Naive B cell (primary cell): ENCODE data around the gene ADO. TPM values are rescaled to one million over a fixed set of nuclear protein-coding genes. Genes with fewer than 3 reads are reported as not detected.
"Not testable (repeated sequence)": the region's sequence is repeated elsewhere in the genome, so short reads cannot be mapped to it uniquely, and the experiment has no call there.

Experiments used
- ATAC-seq, 2 donors: fragments of 150-1000 bp; cut with Tn5 transposase; 2 replicates each; pipeline ENCODE4 v1.10.0; 2021; ENCODE audit warnings: low read depth in 2 of 2, mild to moderate bottlenecking in 2 of 2, moderate library complexity in 2 of 2
- DNase-seq: peaks from one replicate; pipeline ENCODE4 v3.0.0; 2022
- H3K27ac Mint-ChIP-seq, 6 donors: one replicate each; pipeline ENCODE4 v1.8.0; 2020 to 2022; ENCODE audit warnings: mild to moderate bottlenecking in 6 of 6, mixed read lengths in 6 of 6, moderate library complexity in 5 of 6, inconsistent platforms in 2 of 6
- H3K27me3 Mint-ChIP-seq, 3 donors: one replicate each; pipeline ENCODE4 v1.8.0; 2021 to 2022; ENCODE audit warnings: mixed read lengths in 3 of 3, mild to moderate bottlenecking in 1 of 3
- H3K36me3 Mint-ChIP-seq, 2 donors: one replicate each; pipeline ENCODE4 v1.8.0; 2020 to 2022; ENCODE audit warnings: mixed read lengths in 2 of 2, inconsistent platforms in 1 of 2, mild to moderate bottlenecking in 1 of 2
- H3K4me1 Mint-ChIP-seq, 3 donors: one replicate each; pipeline ENCODE4 v1.8.0; 2020 to 2022; ENCODE audit warnings: mixed read lengths in 3 of 3, inconsistent platforms in 1 of 3, mild to moderate bottlenecking in 1 of 3, moderate library complexity in 1 of 3
- H3K4me3 Mint-ChIP-seq, 8 donors: one replicate each; pipeline ENCODE4 v1.8.0; 2020 to 2022; ENCODE audit warnings: mild to moderate bottlenecking in 8 of 8, mixed read lengths in 8 of 8, moderate library complexity in 8 of 8, inconsistent platforms in 2 of 8
- H3K9me3 Mint-ChIP-seq, 7 donors: one replicate each; pipeline ENCODE4 v1.8.0; 2020 to 2022; ENCODE audit warnings: mixed read lengths in 7 of 7, mild to moderate bottlenecking in 5 of 7, inconsistent platforms in 2 of 7, moderate library complexity in 1 of 7
- polyA plus RNA-seq, 6 donors: library from polyadenylated mRNA; unstranded; fragments of 300-500 nt; fragmentation: Illumina TruSeq; gene quantifications; one replicate each; pipeline ENCODE4 v1.2.3, GENCODE V29; 2021; ENCODE audit warnings: low read depth in 6 of 6

Gene ADO
- polyA plus RNA-seq, 6 donors from 2014 or later: 1.4 to 4.9 (median 3.8) TPM

DNA sequence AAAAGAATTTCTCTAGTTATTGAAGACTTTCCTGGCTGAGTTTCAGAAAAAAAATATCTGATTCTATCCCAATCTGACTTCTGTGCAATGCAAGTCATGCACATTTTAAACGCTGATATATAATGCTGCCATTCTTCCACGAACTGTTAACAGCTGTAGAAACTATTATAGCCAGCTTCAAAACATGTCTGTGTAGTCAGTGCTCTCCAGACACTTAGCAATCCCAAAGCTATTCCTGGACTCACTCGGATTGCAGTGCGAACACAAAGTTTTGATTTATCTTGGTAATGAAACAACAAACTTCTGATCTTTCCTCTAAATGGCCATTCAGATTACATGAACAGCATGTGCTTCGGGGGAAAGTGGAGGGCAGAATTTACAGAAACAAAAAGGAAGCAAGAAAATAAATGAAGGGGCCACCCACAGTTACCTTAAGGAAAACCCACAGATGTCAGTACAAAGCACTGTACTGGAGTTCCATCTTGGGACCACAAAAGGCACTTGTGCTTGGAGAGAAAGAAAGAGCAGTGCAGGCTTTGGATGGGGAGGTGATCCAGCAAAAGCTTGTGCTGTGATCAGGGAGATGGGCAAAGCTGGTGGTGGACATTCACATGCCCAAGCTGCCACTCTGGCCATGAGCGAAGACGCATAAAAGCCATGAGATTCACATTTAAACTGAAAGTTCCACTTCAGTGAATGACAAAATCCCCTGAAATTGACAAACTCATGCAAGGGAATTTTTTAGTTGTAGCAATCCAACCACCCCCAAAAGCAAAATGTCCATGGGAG is 32.1 kb upstream of the ADO start:
- H3K27me3 Mint-ChIP-seq: peaks cover 6 to 17% (median 6%) of the 10 kb centered on the region in 3 donors
- ATAC-seq: no peak
- no peak overlapping the region for H3K4me3 Mint-ChIP-seq
- no peaks in the 10 kb centered on the region for H3K36me3 Mint-ChIP-seq
- H3K9me3 Mint-ChIP-seq: peaks cover 0 to 3% (median 0%) of the 10 kb centered on the region in 7 donors
- peaks cover 9 to 26% (median 16%) of the 10 kb centered on the region in 3 donors for H3K4me1 Mint-ChIP-seq
- no peak overlapping the region for H3K27ac Mint-ChIP-seq
- DNase-seq: no peak

DNA sequence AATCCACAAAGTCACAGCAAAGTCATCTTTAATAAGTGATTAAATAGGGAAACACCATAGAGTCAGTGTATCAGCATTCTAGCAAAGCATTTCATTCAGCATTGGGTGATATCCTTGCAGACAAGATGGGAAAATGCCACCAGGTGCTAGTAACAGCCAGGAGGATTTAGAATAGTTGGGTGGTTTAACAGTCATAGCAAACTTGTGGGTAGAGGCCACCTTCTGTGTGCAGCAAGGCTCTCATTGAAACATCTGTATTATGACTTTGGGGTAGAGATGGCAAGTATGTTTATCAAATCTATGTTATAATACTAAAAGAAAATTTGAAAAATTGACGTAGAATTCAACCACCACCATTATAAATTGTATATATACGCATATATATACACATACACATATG is 26.4 kb upstream of the ADO start:
- H3K27ac Mint-ChIP-seq: peak overlapping the region in 1 of 6 donors; percentile 87
- peaks cover 0 to 3% (median 0%) of the 10 kb centered on the region in 7 donors for H3K9me3 Mint-ChIP-seq
- ATAC-seq (no peak), DNase-seq (no peak)
- peak overlapping the region in 1 of 8 donors; percentile 74 for H3K4me3 Mint-ChIP-seq
- no peaks in the 10 kb centered on the region for H3K36me3 Mint-ChIP-seq
- peaks cover 30 to 48% (median 44%) of the 10 kb centered on the region in 3 donors for H3K4me1 Mint-ChIP-seq
- peaks cover 0 to 4% (median 0%) of the 10 kb centered on the region in 3 donors for H3K27me3 Mint-ChIP-seq

- Mint-ChIP-seq H3K27ac (peak overlapping the region in 5 of 6 donors; percentile 26 to 92 (median 85)), H3K36me3 (peaks cover 0 to 6% of the 10 kb centered on the region in 2 donors), H3K4me1 (peaks cover 30 to 46% (median 41%) of the 10 kb centered on the region in 3 donors), H3K27me3 (no peaks in the 10 kb centered on the region), H3K4me3 (peak overlapping the region in 7 of 8 donors; percentile 6 to 80 (median 76)), H3K9me3 (peaks cover 0 to 10% (median 4%) of the 10 kb centered on the region in 7 donors)
- ATAC-seq (peak; percentile 99), DNase-seq (peak; percentile 85)
Observed at GRCh38 chr10:62779487-62780248, 24.9 kb upstream of the ADO start.

DNA sequence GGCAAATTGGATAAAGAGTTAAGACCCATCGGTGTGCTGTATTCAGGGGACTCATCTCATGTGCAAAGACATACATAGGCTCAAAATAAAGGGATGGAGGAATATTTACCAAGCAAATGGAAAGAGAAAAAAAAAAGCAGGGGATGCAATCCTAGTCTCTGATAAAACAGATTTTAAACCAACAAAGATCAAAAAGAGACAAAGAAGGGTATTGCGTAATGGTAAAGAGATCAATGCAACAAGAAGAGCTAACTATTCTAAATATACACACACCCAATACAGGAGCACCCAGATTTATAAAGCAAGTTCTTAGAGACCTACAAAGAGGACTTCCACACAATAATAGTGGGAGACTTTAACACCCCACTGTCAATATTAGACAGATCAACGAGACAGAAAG is 20.0 kb upstream of the ADO start:
- not testable (repeated sequence) for H3K27me3 Mint-ChIP-seq, H3K4me3 Mint-ChIP-seq, ATAC-seq, DNase-seq
- Mint-ChIP-seq H3K4me1 (peaks cover 16 to 22% (median 19%) of the 10 kb centered on the region in 3 donors), H3K27ac (peak overlapping the region in 1 of 6 donors; percentile 29), H3K9me3 (peaks cover 4 to 21% (median 17%) of the 10 kb centered on the region in 7 donors), H3K36me3 (peaks cover 6 to 15% of the 10 kb centered on the region in 2 donors)

DNA sequence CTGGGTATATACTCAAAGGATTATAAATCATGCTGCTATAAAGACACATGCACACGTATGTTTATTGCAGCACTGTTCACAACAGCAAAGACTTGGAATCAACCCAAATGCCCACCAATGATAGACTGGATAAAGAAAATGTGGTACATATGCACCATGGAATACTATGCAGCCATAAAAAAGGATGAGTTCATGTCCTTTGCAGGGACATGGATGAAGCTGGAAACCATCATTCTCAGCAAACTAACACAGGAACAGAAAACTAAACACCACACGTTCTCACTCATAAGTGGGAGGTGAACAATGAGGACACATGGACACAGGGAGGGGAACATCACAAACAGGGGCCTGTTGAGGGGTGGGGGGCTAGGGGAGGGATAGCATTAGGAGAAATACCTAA is 16.2 kb upstream of the ADO start:
- Mint-ChIP-seq H3K27me3 (peaks cover 0 to 11% (median 5%) of the 10 kb centered on the region in 3 donors), H3K9me3 (peaks cover 4 to 21% (median 17%) of the 10 kb centered on the region in 7 donors), H3K4me1 (peaks cover 4 to 13% (median 8%) of the 10 kb centered on the region in 3 donors), H3K36me3 (peaks cover 6 to 15% of the 10 kb centered on the region in 2 donors)
- not testable (repeated sequence) for H3K4me3 Mint-ChIP-seq, ATAC-seq, H3K27ac Mint-ChIP-seq, DNase-seq

GRCh38 chr10:62788861-62789467 is 15.6 kb upstream of the ADO start:
- Mint-ChIP-seq H3K27me3 (peaks cover 0 to 11% (median 5%) of the 10 kb centered on the region in 3 donors), H3K4me3 (no peak overlapping the region), H3K36me3 (peaks cover 6 to 15% of the 10 kb centered on the region in 2 donors)

GRCh38 chr10:62790019-62790555 is 14.4 kb upstream of the ADO start:
- Mint-ChIP-seq H3K27me3 (peaks cover 5 to 16% (median 6%) of the 10 kb centered on the region in 3 donors), H3K27ac (peak overlapping the region in 1 of 6 donors; percentile 57), H3K9me3 (peaks cover 2 to 11% (median 6%) of the 10 kb centered on the region in 7 donors), H3K4me1 (peaks cover 4 to 13% (median 8%) of the 10 kb centered on the region in 3 donors), H3K36me3 (peaks cover 4 to 5% of the 10 kb centered on the region in 2 donors), H3K4me3 (no peak overlapping the region)
- ATAC-seq (no peak), DNase-seq (no peak)

More at GRCh38 chr10:62788861-62789467, 15.6 kb upstream of the ADO start:
- Mint-ChIP-seq H3K4me1 (peaks cover 4 to 13% (median 8%) of the 10 kb centered on the region in 3 donors), H3K27ac (no peak overlapping the region), H3K9me3 (peaks cover 4 to 21% (median 14%) of the 10 kb centered on the region in 7 donors)
- DNase-seq (no peak), ATAC-seq (no peak)

- Mint-ChIP-seq H3K36me3 (no peaks in the 10 kb centered on the region), H3K4me3 (no peak overlapping the region), H3K4me1 (peaks cover 4 to 13% (median 8%) of the 10 kb centered on the region in 3 donors), H3K27ac (peak overlapping the region in 1 of 6 donors; percentile 57), H3K27me3 (peaks cover 5 to 20% (median 6%) of the 10 kb centered on the region in 3 donors), H3K9me3 (peaks cover 0 to 8% (median 3%) of the 10 kb centered on the region in 7 donors)
- no peak for DNase-seq
- no peak for ATAC-seq
Observed at GRCh38 chr10:62790571-62790970, 13.9 kb upstream of the ADO start.

GRCh38 chr10:62792261-62792660 is 12.3 kb upstream of the ADO start:
- Mint-ChIP-seq H3K27ac (no peak overlapping the region), H3K4me1 (peaks cover 2 to 8% (median 4%) of the 10 kb centered on the region in 3 donors), H3K9me3 (peaks cover 0 to 1% (median under 1%) of the 10 kb centered on the region in 7 donors), H3K4me3 (no peak overlapping the region), H3K27me3 (peaks cover 12 to 20% (median 16%) of the 10 kb centered on the region in 3 donors), H3K36me3 (no peaks in the 10 kb centered on the region)
- no peak for DNase-seq
- ATAC-seq: no peak

GRCh38 chr10:62794306-62794705 is 10.2 kb upstream of the ADO start:
- ATAC-seq (no peak), DNase-seq (no peak)
- Mint-ChIP-seq H3K36me3 (no peaks in the 10 kb centered on the region), H3K4me3 (no peak overlapping the region), H3K4me1 (peaks cover 2 to 8% (median 2%) of the 10 kb centered on the region in 3 donors), H3K9me3 (no peaks in the 10 kb centered on the region), H3K27me3 (peaks cover 21 to 28% (median 24%) of the 10 kb centered on the region in 3 donors), H3K27ac (peak overlapping the region in 1 of 6 donors; percentile 49)

DNA sequence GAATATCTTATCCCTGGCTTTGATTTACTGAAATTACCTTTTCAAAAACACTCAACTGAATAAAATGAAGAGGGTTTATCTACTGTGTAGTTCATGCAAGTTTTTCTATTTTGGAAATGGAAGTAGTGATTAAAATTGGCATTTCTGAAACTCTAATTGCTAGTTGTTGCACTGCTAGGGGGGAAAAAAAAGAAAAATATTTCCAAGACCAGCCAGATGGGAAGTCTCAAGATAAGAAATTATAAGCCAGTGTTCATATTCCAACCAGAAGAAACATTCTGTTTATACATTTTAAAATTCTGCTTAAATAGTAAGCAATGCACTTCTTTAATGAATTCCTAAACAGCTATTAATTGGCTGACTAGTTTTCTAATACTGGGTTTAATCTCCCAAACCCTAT is 9.4 kb upstream of the ADO start:
- Mint-ChIP-seq H3K9me3 (no peaks in the 10 kb centered on the region), H3K36me3 (no peaks in the 10 kb centered on the region), H3K27me3 (peaks cover 16 to 22% (median 21%) of the 10 kb centered on the region in 3 donors), H3K4me1 (peaks cover 0 to 2% (median 0%) of the 10 kb centered on the region in 3 donors), H3K4me3 (no peak overlapping the region), H3K27ac (no peak overlapping the region)
- DNase-seq (no peak), ATAC-seq (no peak)

GRCh38 chr10:62795762-62796161 is 8.8 kb upstream of the ADO start:
- Mint-ChIP-seq H3K36me3 (no peaks in the 10 kb centered on the region), H3K27me3 (peaks cover 16 to 22% (median 21%) of the 10 kb centered on the region in 3 donors), H3K4me3 (no peak overlapping the region), H3K27ac (no peak overlapping the region), H3K4me1 (peaks cover 0 to 2% (median 0%) of the 10 kb centered on the region in 3 donors), H3K9me3 (no peaks in the 10 kb centered on the region)
- ATAC-seq (no peak), DNase-seq (no peak)
